HG02759 (cell line): ENCODE results near the gene APOH.
"Not testable (repeated sequence)": the region's sequence is repeated elsewhere in the genome, so short reads cannot be mapped to it uniquely, and the experiment has no call there.

ENCODE experiments used
- ATAC-seq: cut with Tn5 transposase; IDR thresholded peaks from one replicate; pipeline ENCODE4 v1.9.1; 2021; ENCODE audit warnings: mild to moderate bottlenecking, moderate library complexity; ENCODE audit not compliant: unreplicated experiment

The APOH gene, protein sequence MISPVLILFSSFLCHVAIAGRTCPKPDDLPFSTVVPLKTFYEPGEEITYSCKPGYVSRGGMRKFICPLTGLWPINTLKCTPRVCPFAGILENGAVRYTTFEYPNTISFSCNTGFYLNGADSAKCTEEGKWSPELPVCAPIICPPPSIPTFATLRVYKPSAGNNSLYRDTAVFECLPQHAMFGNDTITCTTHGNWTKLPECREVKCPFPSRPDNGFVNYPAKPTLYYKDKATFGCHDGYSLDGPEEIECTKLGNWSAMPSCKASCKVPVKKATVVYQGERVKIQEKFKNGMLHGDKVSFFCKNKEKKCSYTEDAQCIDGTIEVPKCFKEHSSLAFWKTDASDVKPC

GRCh38 chr17:66228887-66229782 is at the start of gene APOH:
APOH (minus strand) TSS chr17:66229415; CDS start chr17:66229379, 36 bp downstream.
- no peak for ATAC-seq

DNA sequence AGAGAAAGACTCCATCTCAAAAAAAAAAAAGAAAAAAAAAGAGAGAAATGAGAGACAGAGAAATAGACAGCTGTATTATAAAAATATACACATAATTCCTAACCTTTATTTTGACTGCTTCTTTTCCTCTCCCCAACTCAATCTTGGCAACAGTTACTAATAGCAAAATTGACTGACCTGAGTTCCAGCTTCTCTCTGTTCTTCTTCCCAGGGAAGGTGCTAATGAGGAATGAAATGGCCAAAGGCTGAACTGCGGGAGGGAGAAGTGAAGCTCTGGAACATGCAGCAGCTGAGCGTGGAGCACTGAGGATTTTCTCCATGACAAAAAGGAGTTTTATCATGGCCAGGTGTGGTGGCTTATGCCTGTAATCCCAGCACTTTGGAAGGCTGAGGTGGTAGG is 48.0 kb upstream of the APOH start:
- no peak for ATAC-seq

- ATAC-seq, result no peak
Measured at GRCh38 chr17:66276328-66276937, 47.2 kb upstream of the APOH start.

DNA sequence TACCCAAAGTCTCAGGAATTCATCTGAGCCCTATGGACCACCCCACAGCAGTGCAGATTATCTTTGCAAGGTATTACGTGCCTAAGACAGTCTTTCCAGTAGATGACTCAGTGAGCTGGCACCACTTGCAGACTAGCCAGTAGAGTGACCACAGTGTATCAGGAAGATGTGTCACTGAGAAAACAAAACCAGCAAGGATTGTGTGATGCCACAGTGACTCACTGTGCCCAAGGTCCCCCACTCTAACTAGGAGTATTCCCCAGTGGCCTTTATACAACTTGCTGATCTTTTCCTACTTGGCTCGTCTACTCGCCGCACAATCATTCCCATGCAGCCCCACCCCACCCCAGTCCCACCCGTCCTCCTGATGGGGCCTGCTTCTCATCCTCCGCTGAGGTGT is 46.4 kb upstream of the APOH start:
- ATAC-seq, result no peak

GRCh38 chr17:66273586-66273848 is 44.3 kb upstream of the APOH start:
- ATAC-seq, result no peak

DNA sequence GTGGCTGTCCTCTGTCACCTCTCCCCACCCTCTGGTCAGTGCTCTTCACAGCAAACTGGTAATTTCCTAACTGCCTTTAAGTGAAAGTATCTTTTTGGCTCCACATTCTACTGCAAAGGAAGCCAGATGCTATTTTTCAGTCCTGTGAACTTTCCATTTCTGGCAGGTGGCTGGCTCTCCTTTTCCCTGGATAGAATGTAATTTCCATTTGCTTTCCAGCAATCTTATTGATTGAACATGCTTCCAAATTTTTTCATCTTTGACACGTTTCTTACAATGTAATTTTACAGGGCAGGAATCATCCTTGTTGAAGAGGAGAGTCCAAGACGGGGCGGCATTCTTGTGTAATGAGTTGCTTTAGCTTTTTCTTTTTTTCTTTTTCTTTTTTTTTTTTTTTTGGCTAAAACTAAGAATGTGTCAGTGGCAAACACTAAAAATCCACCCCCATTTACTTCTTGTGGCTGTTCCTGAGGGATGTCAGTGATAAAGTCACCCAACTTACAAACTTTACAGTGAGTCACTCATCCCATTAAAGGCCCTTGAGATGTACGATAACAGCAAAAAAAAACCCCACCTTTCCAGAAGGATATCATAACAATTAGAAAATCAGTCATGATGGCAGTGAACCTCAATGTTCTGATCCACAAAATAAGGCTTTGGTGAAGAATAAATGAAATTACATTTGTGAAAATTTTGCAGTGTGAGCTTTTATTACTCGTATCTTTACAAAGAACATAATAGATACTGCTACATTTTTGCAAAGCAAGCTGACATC is 43.8 kb upstream of the APOH start:
- ATAC-seq, result no peak

- no peak for ATAC-seq
Measured at GRCh38 chr17:66271512-66271911, 42.3 kb upstream of the APOH start.

GRCh38 chr17:66270106-66270505 is 40.9 kb upstream of the APOH start:
- no peak for ATAC-seq

GRCh38 chr17:66268247-66268927 is 39.2 kb upstream of the APOH start:
- ATAC-seq, result no peak

- ATAC-seq, result no peak
Measured at GRCh38 chr17:66264696-66265095, 35.5 kb upstream of the APOH start.

GRCh38 chr17:66262767-66263166 is 33.6 kb upstream of the APOH start:
- ATAC-seq, result no peak

- no peak for ATAC-seq
Measured at GRCh38 chr17:66260688-66261087, 31.5 kb upstream of the APOH start.

- no peak for ATAC-seq
Measured at GRCh38 chr17:66260275-66260674, 31.1 kb upstream of the APOH start.

DNA sequence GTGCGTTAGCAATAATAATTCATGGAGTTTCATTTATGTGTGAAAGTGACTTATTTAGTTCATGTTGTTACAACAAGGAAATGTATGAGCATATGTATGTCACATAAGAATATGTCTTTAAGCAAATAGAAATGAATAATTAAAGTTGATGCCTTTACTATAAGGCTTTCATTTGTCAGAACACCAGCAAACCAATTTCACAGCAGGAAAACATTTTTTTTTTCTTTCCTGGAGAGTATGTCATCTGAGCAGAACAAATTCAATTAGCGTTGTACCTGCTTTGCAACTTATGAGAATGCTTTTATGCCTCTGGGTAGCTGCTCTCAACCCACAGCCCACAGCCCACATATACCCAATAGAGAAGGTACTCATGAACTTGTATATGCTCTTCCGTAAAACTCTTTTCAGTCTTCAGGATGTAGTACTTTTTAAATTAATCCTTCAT is 26.3 kb upstream of the APOH start:
- ATAC-seq, result no peak

- ATAC-seq, result no peak
Measured at GRCh38 chr17:66255112-66255511, 25.9 kb upstream of the APOH start.

DNA sequence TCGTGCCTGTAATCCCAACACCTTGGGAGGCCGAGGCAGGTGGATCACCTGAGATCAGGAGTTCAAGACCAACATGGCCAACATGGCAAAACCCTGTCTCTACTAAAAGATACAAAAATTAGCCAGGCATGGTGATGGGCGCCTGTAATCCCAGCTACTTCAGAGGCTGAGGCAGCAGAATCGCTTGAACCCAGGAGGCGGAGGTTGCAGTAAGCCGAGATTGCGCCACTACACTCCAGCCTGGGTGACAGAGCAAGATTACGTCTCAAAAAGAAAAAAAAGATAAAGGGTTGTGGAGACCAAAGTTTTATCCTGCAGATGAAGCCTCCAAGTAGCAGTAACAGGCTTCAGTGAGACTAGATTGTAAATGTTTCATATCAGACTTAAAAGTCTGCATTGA is 24.2 kb upstream of the APOH start:
- ATAC-seq, result not testable (repeated sequence)

- ATAC-seq, result no peak
Measured at GRCh38 chr17:66250686-66251085, 21.5 kb upstream of the APOH start.

DNA sequence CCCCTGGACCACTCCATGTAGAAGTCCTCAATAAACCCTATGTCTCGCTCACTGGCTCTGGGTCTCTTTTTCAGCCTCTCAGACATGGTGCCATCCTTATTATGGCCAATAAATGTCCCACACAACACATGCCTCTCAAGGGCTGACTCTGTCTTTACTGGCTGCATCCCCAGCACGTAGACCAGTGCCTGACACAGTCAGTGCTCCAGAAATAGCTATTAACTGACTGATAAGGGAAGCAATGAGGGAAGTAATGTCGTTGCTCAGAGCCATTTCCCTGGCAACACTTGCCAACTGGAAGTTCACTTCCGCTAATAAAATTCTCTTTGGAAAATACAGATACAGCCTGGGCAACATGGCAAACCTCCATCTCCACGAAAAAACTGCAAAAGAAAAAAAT is 19.1 kb upstream of the APOH start:
- ATAC-seq, result no peak

- ATAC-seq, result no peak
Measured at GRCh38 chr17:66241839-66242238, 12.6 kb upstream of the APOH start.

- no peak for ATAC-seq
Measured at GRCh38 chr17:66240630-66241029, 11.4 kb upstream of the APOH start.

DNA sequence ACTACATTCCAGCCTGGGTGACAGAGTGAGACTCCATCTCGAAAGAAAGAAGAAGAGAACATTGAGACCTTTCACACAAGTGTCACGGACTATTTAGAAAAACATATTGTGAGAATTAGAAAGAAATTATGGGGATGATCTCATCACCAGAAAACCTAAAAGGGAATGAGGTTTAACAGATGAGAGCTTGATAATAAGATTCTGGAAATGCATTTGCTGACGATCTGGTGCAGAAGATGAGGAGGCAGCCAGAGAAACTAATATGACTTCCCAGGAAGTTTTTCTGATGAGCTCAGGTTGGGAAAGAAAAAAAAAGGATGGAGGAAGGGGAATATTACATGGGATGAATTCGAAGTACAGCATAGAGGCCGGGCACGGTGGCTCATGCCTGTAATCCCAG is 10.8 kb upstream of the APOH start:
- ATAC-seq, result no peak
